CD14-positive monocyte (primary cell): ENCODE data around the gene COL27A1. TPM values are rescaled to one million over a fixed set of nuclear protein-coding genes. Genes with fewer than 3 reads are reported as not detected.
A peak's percentile ranks its signal among the peaks of the same experiment; 100 is the strongest.

ENCODE experiments used
- DNase-seq, 3 donors: peaks; one replicate each; pipeline ENCODE4 v3.0.0-alpha.2; 2011 to 2022
- H2AFZ ChIP-seq: 2 replicates; pipeline ENCODE4 v1.6.0; 2012; ENCODE audit warnings: mild to moderate bottlenecking, low read depth, low read length, inconsistent platforms; ENCODE audit not compliant: insufficient read depth, poor library complexity, severe bottlenecking
- H3K27ac ChIP-seq, 2 donors: 1 replicate in 1 of 2; 2 replicates in 1 of 2; pipeline ENCODE4 v1.5.1; 2012 to 2013; ENCODE audit warnings: low read length in 2 of 2, control low read depth in 1 of 2, inconsistent platforms in 1 of 2, low read depth in 1 of 2, mild to moderate bottlenecking in 1 of 2
- H3K27me3 ChIP-seq, 2 donors: one replicate each; pipeline versions ENCODE4 v1.6.0 to v1.6.1; 2011 to 2013; ENCODE audit warnings: low read length in 2 of 2; ENCODE audit not compliant: control insufficient read depth in 2 of 2, insufficient read depth in 2 of 2
- H3K36me3 ChIP-seq, 2 donors: replicated peaks in 1 of 2; 1 replicate in 1 of 2; 2 replicates in 1 of 2; pipeline versions ENCODE4 v1.5.1 to v1.6.1; 2012 to 2013; ENCODE audit warnings: low read length in 2 of 2, control low read depth in 1 of 2, inconsistent platforms in 1 of 2, mild to moderate bottlenecking in 1 of 2; ENCODE audit not compliant: insufficient read depth in 2 of 2, control insufficient read depth in 1 of 2
- H3K4me1 ChIP-seq, 2 donors: 1 replicate in 1 of 2; 2 replicates in 1 of 2; pipeline versions ENCODE4 v1.5.1 to v1.6.1; 2012 to 2013; ENCODE audit warnings: low read length in 2 of 2, control low read depth in 1 of 2, inconsistent platforms in 1 of 2, mild to moderate bottlenecking in 1 of 2, moderate library complexity in 1 of 2; ENCODE audit not compliant: insufficient read depth in 2 of 2, control insufficient read depth in 1 of 2
- H3K4me2 ChIP-seq: replicated peaks from 2 replicates; pipeline ENCODE3; 2012; ENCODE audit warnings: low read length, moderate library complexity, mild to moderate bottlenecking; ENCODE audit not compliant: poor library complexity, severe bottlenecking; ENCODE audit errors: extremely low read depth
- H3K4me3 ChIP-seq, 3 experiments: fragments of 200-600 bp in 1 of 3; sonication (generic) in 1 of 3; replicated peaks in 1 of 3; 1 replicate in 2 of 3; 2 replicates in 1 of 3; pipeline ENCODE4 v1.5.1; 2011 to 2013; ENCODE audit warnings: low read length in 3 of 3, mild to moderate bottlenecking in 3 of 3, control low read depth in 2 of 3, low read depth in 2 of 3, inconsistent platforms in 1 of 3, moderate library complexity in 1 of 3
- H3K79me2 ChIP-seq: 2 replicates; pipeline ENCODE4 v1.6.0; 2012; ENCODE audit warnings: mild to moderate bottlenecking, control low read depth, inconsistent platforms, low read length, moderate library complexity; ENCODE audit not compliant: insufficient read depth
- H3K9ac ChIP-seq: 2 replicates; pipeline ENCODE4 v1.6.0; 2017; ENCODE audit warnings: low read length, mild to moderate bottlenecking; ENCODE audit not compliant: insufficient read depth, poor library complexity, severe bottlenecking
- H3K9me3 ChIP-seq, 2 donors: replicated peaks in 1 of 2; 1 replicate in 1 of 2; 2 replicates in 1 of 2; pipeline versions ENCODE4 v1.5.1 to v1.6.1; 2012 to 2013; ENCODE audit warnings: low read length in 2 of 2, control low read depth in 1 of 2; ENCODE audit not compliant: control insufficient read depth in 1 of 2, insufficient read depth in 1 of 2
- H4K20me1 ChIP-seq: 2 replicates; pipeline ENCODE4 v1.6.0; 2012; ENCODE audit warnings: mild to moderate bottlenecking, low read length, control low read depth, moderate library complexity; ENCODE audit not compliant: insufficient read depth
- H3K27ac Mint-ChIP-seq, 7 donors: one replicate each; pipeline ENCODE4 v1.8.0; 2020; ENCODE audit warnings: mild to moderate bottlenecking in 7 of 7, mixed read lengths in 7 of 7, moderate library complexity in 6 of 7, inconsistent platforms in 2 of 7
- H3K27me3 Mint-ChIP-seq, 3 donors: one replicate each; pipeline ENCODE4 v1.8.0; 2021 to 2022; ENCODE audit warnings: low read depth in 3 of 3, mild to moderate bottlenecking in 3 of 3, mixed read lengths in 3 of 3, moderate library complexity in 3 of 3, inconsistent platforms in 1 of 3
- H3K36me3 Mint-ChIP-seq, 2 donors: one replicate each; pipeline ENCODE4 v1.8.0; 2020; ENCODE audit warnings: mixed read lengths in 2 of 2, inconsistent platforms in 1 of 2, mild to moderate bottlenecking in 1 of 2
- H3K4me1 Mint-ChIP-seq: one replicate; pipeline ENCODE4 v1.8.0; 2020; ENCODE audit warnings: mild to moderate bottlenecking, mixed read lengths
- H3K4me3 Mint-ChIP-seq, 2 donors: one replicate each; pipeline ENCODE4 v1.8.0; 2020; ENCODE audit warnings: mild to moderate bottlenecking in 2 of 2, mixed read lengths in 2 of 2, moderate library complexity in 1 of 2
- H3K9me3 Mint-ChIP-seq, 7 donors: one replicate each; pipeline ENCODE4 v1.8.0; 2020 to 2022; ENCODE audit warnings: mixed read lengths in 7 of 7, mild to moderate bottlenecking in 6 of 7, moderate library complexity in 6 of 7, inconsistent platforms in 2 of 7
- CTCF ChIP-seq: fragments of 200-600 bp; IDR thresholded peaks from one replicate; pipeline ENCODE4 v1.8.0; 2022; ENCODE audit warnings: antibody characterized with exemption, mild to moderate bottlenecking
- WGBS: methylation state at CpG from one replicate; pipeline ENCODE4 v1.1.5; 2013; ENCODE audit warnings: missing lambda C conversion rate; ENCODE audit not compliant: insufficient coverage; 5-methylcytosine and 5-hydroxymethylcytosine counted together
- intact Hi-C, 2 donors: fragments of 100-400 bp; cut with micrococcal nuclease; formaldehyde crosslinking; loops; one replicate each; pipeline versions ENCODE4 v1.15.0 to v1.15.1; 2023
- polyA plus RNA-seq, 3 donors: library from polyadenylated mRNA; depleted of rRNA in 1 of 3; unstranded in 2 of 3; stranded (reverse) in 1 of 3; fragments of 300-500 nt in 2 of 3; fragments of >200 nt in 1 of 3; fragmentation: Illumina TruSeq in 2 of 3; gene quantifications; 1 replicate in 2 of 3; 2 replicates in 1 of 3; pipeline ENCODE4 v1.2.3, GENCODE V29; 2012 to 2021

COL27A1 gene
- polyA plus RNA-seq, 3 donors, result 0.03 TPM; not detected in 2

- Histone ChIP-seq H2AFZ (peak overlapping the region; percentile 27), H3K4me1 (peaks cover 12 to 18% of the 10 kb centered on the region in 2 donors), H3K27me3 (no peaks in the 10 kb centered on the region), H3K27ac (no peak overlapping the region), H4K20me1 (no peaks in the 10 kb centered on the region), H3K9ac (no peak overlapping the region), H3K9me3 (no peaks in the 10 kb centered on the region), H3K4me3 (no peak overlapping the region), H3K36me3 (no peaks in the 10 kb centered on the region), H3K79me2 (no peaks in the 10 kb centered on the region), H3K4me2 (no peak overlapping the region)
- DNase-seq, result no peak
- intact Hi-C loops, result no loop called here
- Mint-ChIP-seq H3K4me3 (no peak overlapping the region), H3K27ac (no peak overlapping the region), H3K36me3 (no peaks in the 10 kb centered on the region), H3K4me1 (peaks cover 20% of the 10 kb centered on the region), H3K27me3 (peaks cover 0 to 9% (median 2%) of the 10 kb centered on the region in 3 donors), H3K9me3 (no peaks in the 10 kb centered on the region)
- WGBS, result 96% methylated on average over 7 of the region's 11 CpGs
- TF ChIP-seq CTCF, result no peak
Observed at GRCh38 chr9:114203410-114204140, 48.2 kb downstream of the COL27A1 start.

- Mint-ChIP-seq H3K36me3 (no peaks in the 10 kb centered on the region), H3K4me3 (no peak overlapping the region), H3K4me1 (peaks cover 20% of the 10 kb centered on the region), H3K9me3 (no peaks in the 10 kb centered on the region), H3K27me3 (peaks cover 0 to 9% (median 2%) of the 10 kb centered on the region in 3 donors), H3K27ac (no peak overlapping the region)
- Histone ChIP-seq H3K4me2 (no peak overlapping the region), H3K9ac (no peak overlapping the region), H3K4me1 (peaks cover 12 to 18% of the 10 kb centered on the region in 2 donors), H3K27ac (no peak overlapping the region), H3K79me2 (no peaks in the 10 kb centered on the region), H2AFZ (no peak overlapping the region), H4K20me1 (no peaks in the 10 kb centered on the region), H3K27me3 (no peaks in the 10 kb centered on the region), H3K4me3 (no peak overlapping the region), H3K9me3 (no peaks in the 10 kb centered on the region), H3K36me3 (no peaks in the 10 kb centered on the region)
- intact Hi-C loops, result no loop called here
- DNase-seq, result no peak
- no peak for TF ChIP-seq CTCF
- 100% methylated on average over 2 of the region's 4 CpGs for WGBS
Observed at GRCh38 chr9:114204265-114204664, 48.9 kb downstream of the COL27A1 start.
